Heart right ventricle (tissue), 16 donors: Measurements from ENCODE around the gene LRRC26. TPM values are rescaled to one million over a fixed set of nuclear protein-coding genes. Genes with fewer than 3 reads are reported as not detected.
"Not testable (repeated sequence)": the region's sequence is repeated elsewhere in the genome, so short reads cannot be mapped to it uniquely, and the experiment has no call there.

ENCODE experiments used
- ATAC-seq, 8 donors: fragments of 200-7000 bp; cut with Tn5 transposase; one replicate each; pipeline ENCODE4 v1.9.1; 2020; ENCODE audit warnings: mild to moderate bottlenecking in 8 of 8, moderate library complexity in 8 of 8, moderate number of reproducible peaks in 1 of 8
- DNase-seq, 2 donors: peaks; one replicate each; pipeline ENCODE4 v3.0.0-alpha.2; 2020
- H3K27ac ChIP-seq, 10 donors: fragments of 200-600 bp; sonication (generic) in 2 of 10; one replicate each; pipeline versions ENCODE4 v1.5.0 to v1.8.0; 2020 to 2022; ENCODE audit warnings: mild to moderate bottlenecking in 3 of 10
- H3K27me3 ChIP-seq, 7 donors: fragments of 200-600 bp; one replicate each; pipeline ENCODE4 v1.8.0; 2021 to 2022; ENCODE audit warnings: mild to moderate bottlenecking in 2 of 7
- H3K36me3 ChIP-seq, 9 donors: fragments of 200-600 bp; sonication (generic) in 1 of 9; one replicate each; pipeline versions ENCODE4 v1.5.0 to v1.8.0; 2020 to 2022; ENCODE audit warnings: mild to moderate bottlenecking in 2 of 9
- H3K4me1 ChIP-seq, 9 donors: fragments of 200-600 bp; sonication (generic) in 1 of 9; one replicate each; pipeline versions ENCODE4 v1.5.0 to v1.8.0; 2020 to 2022; ENCODE audit warnings: mild to moderate bottlenecking in 4 of 9
- H3K4me3 ChIP-seq, 10 donors: fragments of 200-600 bp; sonication (generic) in 2 of 10; one replicate each; pipeline versions ENCODE4 v1.5.0 to v1.8.0; 2020 to 2022; ENCODE audit warnings: mild to moderate bottlenecking in 7 of 10, moderate library complexity in 2 of 10
- H3K9me3 ChIP-seq, 11 donors: fragments of 200-600 bp in 10 of 11; sonication (generic) in 2 of 11; one replicate each; pipeline versions ENCODE4 v1.5.0 to v1.8.0; 2013 to 2022; ENCODE audit warnings: mild to moderate bottlenecking in 2 of 11, control low read depth in 1 of 11, moderate library complexity in 1 of 11
- CTCF ChIP-seq, 9 donors: fragments of 200-600 bp; sonication (generic) in 2 of 9; IDR thresholded peaks; one replicate each; pipeline versions ENCODE4 v1.5.0 to v1.8.0; 2021 to 2022; ENCODE audit warnings: antibody characterized with exemption in 9 of 9, mild to moderate bottlenecking in 5 of 9, moderate library complexity in 1 of 9
- whole genome bisulfite sequencing, 2 donors: extraction: QIAGEN DNeasy Blood & Tissue Kit; methylation state at CpG; one replicate each; pipeline ENCODE4 v1.1.7; 2013; ENCODE audit warnings: inconsistent platforms in 1 of 2; 5-methylcytosine and 5-hydroxymethylcytosine counted together
- intact Hi-C, 10 donors: fragments of 100-400 bp; cut with DNase I; formaldehyde crosslinking; loops; one replicate each; pipeline versions ENCODE4 v1.11.1 to v1.14.2; 2022
- polyA plus RNA-seq, 2 donors: library from polyadenylated mRNA; stranded (reverse); fragments of 200-250 nt; gene quantifications; one replicate each; pipeline ENCODE4 v1.2.3, GENCODE V29; 2013
- total RNA-seq, 10 donors: library from RNA; stranded (reverse); fragmentation: NEBNext Ultra II Directional in 3 of 10; extraction: Animal tissue kit (Norgen Biotek cat#: 25700) in 3 of 10; gene quantifications; one replicate each; pipeline versions ENCODE4 v1.2.1 to v1.2.4, GENCODE V29; 2021 to 2023
- donor health status: Arrhythmogenic right ventricular cardiomyopathy.
- donor health status: ischemic (EF 13 %, LVEDD 7.1; RV severe dilation, severe dysfunction).
- donor health status: healthy with polysubstance abuse.
- donor health status: DM: no; HTN: yes; CAD: no.
- donor health status: DM: no; HTN: no; CAD: no.
- donor health status: ischemic (EF 25% LVEDD 6.9; RV normal size, moderate dysfunction).
- donor health status: ischemic (EF 25% LVEDD 5.7; RV mildly dilated, moderate dysfunction).
- donor health status: healthy.
- donor health status: DM: yes; HTN: yes; CAD: no.
- donor health status: Ischemic cardiomyopathy.
- donor health status: ischemic (EF 35%, LVEDD 5.7; RV mildly dilated, moderate dysfunction).
- donor health status: nonischemic (EF 11% LVEDD 7.7; RV severe dilation, severe dysfunction).
- donor health status: DM: yes; HTN: yes; CAD: no.
- donor health status: PGD.
- donor health status: ischemic (EF 29% LVEDD 5.4; RV normal size, mild dysfunction).
- donor health status: nonischemic (EF 23%, LVEDD 6.1; RV moderate dilation, normal function).

LRRC26 gene
- total and polyA plus RNA-seq, 12 donors: not detected

- peaks cover 47 to 97% (median 88%) of the 10 kb centered on the region in 7 donors for H3K27me3 ChIP-seq
- H3K27ac ChIP-seq: no peak overlapping the region
- intact Hi-C loops: loop anchor here in 3 of 10 donors (5.0 to 10.0 kb wide), 2 partner anchors 35 to 48 kb away; partner anchors contain the start of genes ANAPC2 (in 2 of the 3), SSNA1 (in 2 of the 3), LRRC26 (in 1 of the 3) and TMEM210 (in 1 of the 3)
- H3K4me3 ChIP-seq: no peak overlapping the region
- DNase-seq (no peak), ATAC-seq (peak in 1 of 8 donors; percentile 45)
- TF ChIP-seq CTCF (IDR thresholded peaks at IDR 0.05): no peak
- WGBS, 2 donors: 69% methylated on average over 23 of the region's 23 CpGs
- H3K36me3 ChIP-seq: no peaks in the 10 kb centered on the region
- H3K4me1 ChIP-seq: peaks cover 0 to 7% (median 5%) of the 10 kb centered on the region in 9 donors
- no peaks in the 10 kb centered on the region for H3K9me3 ChIP-seq
Observed at GRCh38 chr9:137136881-137137607, 32.8 kb downstream of the LRRC26 start.

- ATAC-seq (no peak), DNase-seq (no peak)
- intact Hi-C loops: loop anchor here in 3 of 10 donors (5.0 to 10.0 kb wide), 2 partner anchors 36 to 48 kb away; partner anchors contain the start of genes ANAPC2 (in 2 of the 3), SSNA1 (in 2 of the 3), LRRC26 (in 1 of the 3) and TMEM210 (in 1 of the 3)
- no peak overlapping the region for H3K4me3 ChIP-seq
- TF ChIP-seq CTCF (IDR thresholded peaks at IDR 0.05): no peak
- H3K4me1 ChIP-seq: peaks cover 0 to 7% (median 5%) of the 10 kb centered on the region in 9 donors
- peaks cover 44 to 90% (median 82%) of the 10 kb centered on the region in 7 donors for H3K27me3 ChIP-seq
- no peak overlapping the region for H3K27ac ChIP-seq
- H3K9me3 ChIP-seq: no peaks in the 10 kb centered on the region
- no peaks in the 10 kb centered on the region for H3K36me3 ChIP-seq
- WGBS, 2 donors: 27 to 37% methylated on average over 27 of the region's 27 CpGs
Observed at GRCh38 chr9:137136261-137136880, 33.5 kb downstream of the LRRC26 start.

DNA sequence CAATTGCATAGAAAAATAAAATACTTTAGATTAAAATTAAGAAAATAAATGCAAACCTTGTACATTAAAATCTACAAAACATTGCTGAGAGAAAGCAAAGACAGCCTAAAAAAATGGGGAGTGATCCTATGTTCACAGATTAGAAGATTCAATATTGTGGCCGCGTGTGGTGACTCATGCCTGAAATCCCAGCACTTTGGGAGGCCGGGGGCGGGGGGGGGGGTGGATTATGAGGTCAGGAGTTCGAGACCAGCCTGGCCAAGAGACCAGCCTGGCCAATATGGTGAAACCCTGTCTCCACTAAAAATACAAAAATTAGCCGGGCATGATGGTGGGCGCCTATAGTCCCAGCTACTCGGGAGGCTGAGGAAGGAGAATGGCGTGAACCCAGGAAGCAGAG is 34.7 kb downstream of the LRRC26 start:
- Histone ChIP-seq H3K9me3 (peaks cover 0 to 10% (median 0%) of the 10 kb centered on the region in 11 donors), H3K27me3 (peaks cover 33 to 89% (median 73%) of the 10 kb centered on the region in 7 donors)
- not testable (repeated sequence) for H3K4me3 ChIP-seq, H3K27ac ChIP-seq, H3K4me1 ChIP-seq, H3K36me3 ChIP-seq, ATAC-seq, DNase-seq
- 83 to 85% methylated on average over 9 of the region's 9 CpGs for WGBS, 2 donors
- intact Hi-C loops: loop anchor here in 3 of 10 donors (5.0 to 10.0 kb wide), 2 partner anchors 37 to 50 kb away; partner anchors contain the start of genes ANAPC2 (in 2 of the 3), SSNA1 (in 2 of the 3), LRRC26 (in 1 of the 3) and TMEM210 (in 1 of the 3)

- intact Hi-C loops: loop anchor here in 2 of 10 donors (10.0 kb wide), 1 partner anchor 51 kb away; the partner anchor contains the start of genes ANAPC2 (in 2 of the 2) and SSNA1 (in 2 of the 2)
- peaks cover 26 to 80% (median 63%) of the 10 kb centered on the region in 7 donors for H3K27me3 ChIP-seq
- H3K36me3 ChIP-seq: no peaks in the 10 kb centered on the region
- no peak for TF ChIP-seq CTCF (IDR thresholded peaks at IDR 0.05)
- H3K4me1 ChIP-seq: peaks cover 0 to 17% (median 7%) of the 10 kb centered on the region in 9 donors
- 76 to 90% methylated on average over 4 of the region's 4 CpGs for WGBS, 2 donors
- H3K9me3 ChIP-seq: peaks cover 0 to 15% (median 0%) of the 10 kb centered on the region in 11 donors
- H3K4me3 ChIP-seq: no peak overlapping the region
- ATAC-seq (no peak), DNase-seq (no peak)
- H3K27ac ChIP-seq: no peak overlapping the region
Observed at GRCh38 chr9:137134191-137134590, 35.7 kb downstream of the LRRC26 start.
